ENCODE data around the gene COMMD9. TPM values are rescaled to one million over a fixed set of nuclear protein-coding genes. Genes with fewer than 3 reads are reported as not detected.

Gene COMMD9
- total and polyA plus RNA-seq, 10 of the 15 experiments (the other 5 are each of a cell fraction or from before 2014, with no cell fraction given): 31.4 to 119 (median 56.2) TPM

- in situ Hi-C loops (cut with MboI) (loop anchor here (10.0 kb wide), 1 partner anchor 170 kb away; no protein-coding TSS in a partner anchor), intact Hi-C loops (cut with micrococcal nuclease; ENCODE audit: unreplicated experiment) (no loop called here)
- no TSS peak for BruUV-seq (replicated peaks)
- H3K9ac ChIP-seq (ENCODE audit: control insufficient read depth, insufficient read depth, low read length): no peak overlapping the region
- H3K36me3 ChIP-seq (ENCODE audit: control insufficient read depth in 2 of 2, insufficient read depth in 2 of 2, low read length in 1 of 2): no peaks in the 10 kb centered on the region
- RAD21 ChIA-PET (ENCODE audit: unreplicated experiment): interaction anchor here (0.7 to 1.5 kb wide), 2 partner anchors 175 to 189 kb away, joined by 3 to 4 read pairs; no protein-coding TSS in a partner anchor
- no peaks in the 10 kb centered on the region for H3K9me3 ChIP-seq (replicated peaks; ENCODE audit: control insufficient read depth, insufficient read depth, low read length)
- FAIRE-seq (no peak), DNase-seq (ENCODE audit: low read depth, low spot score) (no peak), ATAC-seq (no peak)
- no peak overlapping the region for H3K4me2 ChIP-seq (ENCODE audit: control insufficient read depth, insufficient read depth)
- SMC1A ChIA-PET (ENCODE audit: uncharacterized antibody, unreplicated experiment): interaction anchor here (1.1 to 4.4 kb wide), 3 partner anchors 11 to 188 kb away, joined by 4 to 20 read pairs (median 5); no protein-coding TSS in a partner anchor
- POLR2A ChIA-PET: no interaction called here
- 3% methylated on average over 1 of the region's 1 CpG for WGBS (ENCODE audit: insufficient coverage, insufficient replicate concordance, low lambda C conversion rate, missing lambda C conversion rate)
- no peaks in the 10 kb centered on the region; a peak in 1 of 4 replicates for H3K27me3 ChIP-seq (replicated peaks in 1 of 2; ENCODE audit: control insufficient read depth in 2 of 2, insufficient read depth in 2 of 2, low read length in 1 of 2)
- no peak overlapping the region for H3K4me3 ChIP-seq
- H4K20me1 ChIP-seq (ENCODE audit: control insufficient read depth, insufficient read depth): no peaks in the 10 kb centered on the region
- no peak overlapping the region for H3K27ac ChIP-seq (ENCODE audit: control insufficient read depth, insufficient read depth)
- no peak overlapping the region for H2AFZ ChIP-seq (ENCODE audit: control insufficient read depth, low read depth, low read length)
- CTCF ChIA-PET: interaction anchor here (1.3 to 18.4 kb wide), 4 partner anchors 12 to 188 kb away, joined by 3 to 286 read pairs (median 12); no protein-coding TSS in a partner anchor
- no peaks in the 10 kb centered on the region for H3K79me2 ChIP-seq (ENCODE audit: control insufficient read depth, insufficient read depth, low read length)
- H3K4me1 ChIP-seq (ENCODE audit: control insufficient read depth, insufficient read depth, low read length): no peaks in the 10 kb centered on the region
- TF ChIP-seq NR2F1 (conservative IDR thresholded peaks at IDR 0.05) (no peak), ASH2L (IDR thresholded peaks at IDR 0.05; ENCODE audit: borderline replicate concordance, low read depth) (no peak), E2F4 (IDR thresholded peaks at IDR 0.05; ENCODE audit: low read depth, low read length) (no peak), POLR2AphosphoS2 (IDR thresholded peaks at IDR 0.05; ENCODE audit: low read depth, low read length) (no peak), SMARCA5 (IDR thresholded peaks at IDR 0.05) (no peak), MXI1 (IDR thresholded peaks at IDR 0.05; ENCODE audit: low read depth, low read length) (no peak), SRF (IDR thresholded peaks at IDR 0.05; ENCODE audit: low read depth in 2 of 2, low read length in 2 of 2) (no peak), MLLT1 (IDR thresholded peaks at IDR 0.05) (no peak), ESRRA (IDR thresholded peaks at IDR 0.05; ENCODE audit: low read length) (no peak), ZZZ3 (IDR thresholded peaks at IDR 0.05; ENCODE audit: control insufficient read depth, insufficient read length, low read depth) (no peak), IKZF1 (conservative IDR thresholded peaks at IDR 0.05) (no peak), ZBTB40 (IDR thresholded peaks at IDR 0.05; ENCODE audit: borderline replicate concordance) (no peak), ETV6 (conservative IDR thresholded peaks at IDR 0.05 in 1 of 2, IDR thresholded peaks at IDR 0.05 in 1 of 2; ENCODE audit: borderline replicate concordance in 1 of 2, low read depth in 1 of 2) (no peak), GABPA (IDR thresholded peaks at IDR 0.05; ENCODE audit: low read depth) (no peak), NKRF (conservative IDR thresholded peaks at IDR 0.05) (no peak), EGR1 (IDR thresholded peaks at IDR 0.05; ENCODE audit: borderline replicate concordance in 1 of 2, low read depth in 2 of 2, low read length in 2 of 2) (no peak)
These were observed 15.1 kb upstream of the COMMD9 start for GRCh38 chr11:36304351-36304750.
